Measurements from ENCODE around the gene FUNDC1. TPM values are rescaled to one million over a fixed set of nuclear protein-coding genes. Genes with fewer than 3 reads are reported as not detected.

Gene FUNDC1
- total RNA-seq, 1 experiment from 2014 or later, result 17.0 TPM

DNA sequence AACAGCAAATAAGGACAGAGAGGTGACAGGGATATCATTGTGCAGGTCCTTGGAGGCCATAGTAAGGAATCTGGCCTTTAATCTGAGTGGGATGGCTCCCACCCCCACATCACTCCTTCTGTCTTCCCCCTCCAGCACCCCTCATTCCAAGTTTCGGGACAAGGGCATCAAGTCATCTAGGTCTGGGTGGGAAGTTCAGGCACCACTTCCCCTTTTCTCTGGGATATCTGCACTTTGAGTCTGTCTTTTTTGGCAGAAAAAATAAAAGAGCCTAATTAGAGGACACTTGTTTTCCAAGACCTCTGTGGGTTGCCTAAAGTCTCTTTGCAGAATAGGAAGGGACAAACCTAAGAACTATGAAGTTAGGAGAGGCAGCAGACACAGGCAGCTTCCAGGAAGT is 60.1 kb downstream of the FUNDC1 start:
- BruUV-seq (replicated peaks), result no TSS peak
- no peak for TF ChIP-seq ZFX (IDR thresholded peaks at IDR 0.05)
- no peak for TF ChIP-seq YY1 (IDR thresholded peaks at IDR 0.05; ENCODE audit: extremely low read depth, insufficient replicate concordance, low read depth, low read length)
- TF ChIP-seq POLR2AphosphoS5 (IDR thresholded peaks at IDR 0.05; ENCODE audit: low read depth, low read length), result no peak
- TF ChIP-seq SIN3A (IDR thresholded peaks at IDR 0.05; ENCODE audit: low read depth), result no peak
- TF ChIP-seq CBX3 (IDR thresholded peaks at IDR 0.05; ENCODE audit: low read depth), result no peak
- no peak for TF ChIP-seq SP1 (IDR thresholded peaks at IDR 0.05; ENCODE audit: low read depth)
- no peak for TF ChIP-seq FOSL1 (IDR thresholded peaks at IDR 0.05; ENCODE audit: low read depth)
- no peak for TF ChIP-seq RAD21 (IDR thresholded peaks at IDR 0.05; ENCODE audit: low read depth)
- TF ChIP-seq EZH2phosphoT487 (IDR thresholded peaks at IDR 0.05; ENCODE audit: borderline replicate concordance), result no peak
- no peak for TF ChIP-seq SRF (IDR thresholded peaks at IDR 0.05; ENCODE audit: low read depth)
- no peak for TF ChIP-seq CEBPB (IDR thresholded peaks at IDR 0.05; ENCODE audit: low read depth)
- TF ChIP-seq JUND (IDR thresholded peaks at IDR 0.05), result no peak
- TF ChIP-seq TCF7L2 (IDR thresholded peaks at IDR 0.05; ENCODE audit: borderline replicate concordance, extremely low read depth, insufficient read depth, insufficient read length), result no peak
- TF ChIP-seq ZNF274 (IDR thresholded peaks at IDR 0.05; ENCODE audit: low read depth, low read length), result no peak
- no peak for TF ChIP-seq POLR2A (IDR thresholded peaks at IDR 0.05; ENCODE audit: borderline replicate concordance, extremely low read depth, insufficient read depth, insufficient read length)
- TF ChIP-seq, protein P1, sequence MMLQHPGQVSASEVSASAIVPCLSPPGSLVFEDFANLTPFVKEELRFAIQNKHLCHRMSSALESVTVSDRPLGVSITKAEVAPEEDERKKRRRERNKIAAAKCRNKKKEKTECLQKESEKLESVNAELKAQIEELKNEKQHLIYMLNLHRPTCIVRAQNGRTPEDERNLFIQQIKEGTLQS (IDR thresholded peaks at IDR 0.05), result no peak
- no peak for TF ChIP-seq EZH2 (IDR thresholded peaks at IDR 0.05)
- TF ChIP-seq, protein P2, sequence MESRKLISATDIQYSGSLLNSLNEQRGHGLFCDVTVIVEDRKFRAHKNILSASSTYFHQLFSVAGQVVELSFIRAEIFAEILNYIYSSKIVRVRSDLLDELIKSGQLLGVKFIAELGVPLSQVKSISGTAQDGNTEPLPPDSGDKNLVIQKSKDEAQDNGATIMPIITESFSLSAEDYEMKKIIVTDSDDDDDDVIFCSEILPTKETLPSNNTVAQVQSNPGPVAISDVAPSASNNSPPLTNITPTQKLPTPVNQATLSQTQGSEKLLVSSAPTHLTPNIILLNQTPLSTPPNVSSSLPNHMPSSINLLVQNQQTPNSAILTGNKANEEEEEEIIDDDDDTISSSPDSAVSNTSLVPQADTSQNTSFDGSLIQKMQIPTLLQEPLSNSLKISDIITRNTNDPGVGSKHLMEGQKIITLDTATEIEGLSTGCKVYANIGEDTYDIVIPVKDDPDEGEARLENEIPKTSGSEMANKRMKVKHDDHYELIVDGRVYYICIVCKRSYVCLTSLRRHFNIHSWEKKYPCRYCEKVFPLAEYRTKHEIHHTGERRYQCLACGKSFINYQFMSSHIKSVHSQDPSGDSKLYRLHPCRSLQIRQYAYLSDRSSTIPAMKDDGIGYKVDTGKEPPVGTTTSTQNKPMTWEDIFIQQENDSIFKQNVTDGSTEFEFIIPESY (IDR thresholded peaks at IDR 0.05; ENCODE audit: extremely low read depth, insufficient replicate concordance, low read length), result no peak
- Histone ChIP-seq H3K4me3 (replicated peaks in 1 of 2; ENCODE audit: low read depth in 1 of 2, low read length in 2 of 2) (no peak overlapping the region), H3K9me3 (ENCODE audit: control insufficient read depth in 1 of 2, insufficient read depth in 1 of 2, low read depth in 1 of 2, low read length in 2 of 2) (no peaks in the 10 kb centered on the region), H3K4me2 (ENCODE audit: low read length) (no peak overlapping the region), H4K20me1 (ENCODE audit: insufficient read depth) (no peaks in the 10 kb centered on the region), H2AFZ (ENCODE audit: low read depth, low read length, poor library complexity, severe bottlenecking) (no peak overlapping the region), H3K4me1 (ENCODE audit: control insufficient read depth in 1 of 2, insufficient read depth in 2 of 2, low read length in 2 of 2) (no peaks in the 10 kb centered on the region), H3K9me2 (ENCODE audit: insufficient read depth) (no peaks in the 10 kb centered on the region), H3K36me3 (ENCODE audit: control insufficient read depth in 1 of 2, insufficient read depth in 2 of 2, low read length in 2 of 2) (no peaks in the 10 kb centered on the region), H3K9ac (ENCODE audit: low read length) (no peak overlapping the region), H3K79me2 (ENCODE audit: insufficient read depth, low read length) (no peaks in the 10 kb centered on the region), H3K27ac (ENCODE audit: low read depth, low read length) (no peak overlapping the region), H3K27me3 (ENCODE audit: insufficient read depth, low read length) (no peaks in the 10 kb centered on the region)
- POLR2A ChIA-PET, result no interaction called here
- intact Hi-C loops (cut with micrococcal nuclease), result no loop called here
- no peak for DNase-seq (ENCODE audit: low read depth, low spot score)
- no peak for ATAC-seq
- RAD21 ChIA-PET (ENCODE audit: low non-redundant PET in 1 of 2, low total read pairs in 2 of 2, uncharacterized antibody in 2 of 2, unreplicated experiment in 2 of 2), result no interaction called here
- CTCF ChIA-PET, result no interaction called here
